Measurements from ENCODE around the gene CD40.

DNA sequence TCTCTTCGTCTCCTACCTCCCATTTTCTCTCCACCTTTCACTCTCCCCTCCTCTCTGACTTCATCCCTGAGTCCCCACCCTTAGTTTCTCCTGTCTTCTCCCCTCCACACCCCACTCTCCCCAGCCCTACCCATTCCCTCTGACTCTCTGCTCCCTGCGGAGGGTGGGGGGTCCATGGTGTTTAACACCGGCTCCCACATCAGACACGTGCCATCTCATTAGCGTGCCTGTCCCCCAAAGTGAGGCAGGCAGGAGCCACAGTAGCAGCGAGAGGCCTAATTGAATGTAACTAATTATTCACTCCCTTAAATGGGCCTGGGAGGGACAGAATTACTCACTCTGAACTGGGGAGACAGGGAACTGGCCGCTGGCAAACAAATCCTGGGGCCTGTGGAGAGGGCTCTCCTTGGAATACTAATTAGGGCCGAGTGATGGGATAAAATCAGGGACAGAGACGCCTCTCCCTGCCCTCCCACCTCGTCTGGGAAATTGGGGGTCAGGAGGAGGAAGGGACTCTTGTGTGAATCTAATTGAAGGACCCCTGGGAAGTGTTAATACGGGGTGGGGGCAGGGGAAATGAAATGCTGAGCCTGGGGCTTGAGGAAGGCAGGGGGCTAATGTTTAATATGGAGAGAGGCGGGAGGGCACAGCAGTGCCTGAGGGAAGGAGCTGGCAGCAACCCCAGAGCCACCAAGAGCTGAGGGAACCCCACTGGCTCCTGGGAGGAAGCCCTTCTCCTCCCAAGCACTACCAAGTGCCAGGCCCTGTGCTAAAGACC, 17.9 kb downstream of the CD40 start:
- TF ChIP-seq, protein P1, sequence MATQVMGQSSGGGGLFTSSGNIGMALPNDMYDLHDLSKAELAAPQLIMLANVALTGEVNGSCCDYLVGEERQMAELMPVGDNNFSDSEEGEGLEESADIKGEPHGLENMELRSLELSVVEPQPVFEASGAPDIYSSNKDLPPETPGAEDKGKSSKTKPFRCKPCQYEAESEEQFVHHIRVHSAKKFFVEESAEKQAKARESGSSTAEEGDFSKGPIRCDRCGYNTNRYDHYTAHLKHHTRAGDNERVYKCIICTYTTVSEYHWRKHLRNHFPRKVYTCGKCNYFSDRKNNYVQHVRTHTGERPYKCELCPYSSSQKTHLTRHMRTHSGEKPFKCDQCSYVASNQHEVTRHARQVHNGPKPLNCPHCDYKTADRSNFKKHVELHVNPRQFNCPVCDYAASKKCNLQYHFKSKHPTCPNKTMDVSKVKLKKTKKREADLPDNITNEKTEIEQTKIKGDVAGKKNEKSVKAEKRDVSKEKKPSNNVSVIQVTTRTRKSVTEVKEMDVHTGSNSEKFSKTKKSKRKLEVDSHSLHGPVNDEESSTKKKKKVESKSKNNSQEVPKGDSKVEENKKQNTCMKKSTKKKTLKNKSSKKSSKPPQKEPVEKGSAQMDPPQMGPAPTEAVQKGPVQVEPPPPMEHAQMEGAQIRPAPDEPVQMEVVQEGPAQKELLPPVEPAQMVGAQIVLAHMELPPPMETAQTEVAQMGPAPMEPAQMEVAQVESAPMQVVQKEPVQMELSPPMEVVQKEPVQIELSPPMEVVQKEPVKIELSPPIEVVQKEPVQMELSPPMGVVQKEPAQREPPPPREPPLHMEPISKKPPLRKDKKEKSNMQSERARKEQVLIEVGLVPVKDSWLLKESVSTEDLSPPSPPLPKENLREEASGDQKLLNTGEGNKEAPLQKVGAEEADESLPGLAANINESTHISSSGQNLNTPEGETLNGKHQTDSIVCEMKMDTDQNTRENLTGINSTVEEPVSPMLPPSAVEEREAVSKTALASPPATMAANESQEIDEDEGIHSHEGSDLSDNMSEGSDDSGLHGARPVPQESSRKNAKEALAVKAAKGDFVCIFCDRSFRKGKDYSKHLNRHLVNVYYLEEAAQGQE (IDR thresholded peaks at IDR 0.05; ENCODE audit: insufficient read depth in 1 of 2, low read depth in 2 of 2, low read length in 2 of 2), result no peak
- TF ChIP-seq POLR2AphosphoS5 (IDR thresholded peaks at IDR 0.05; ENCODE audit: low read depth, low read length), result no peak
- TF ChIP-seq TAF1 (IDR thresholded peaks at IDR 0.05; ENCODE audit: borderline replicate concordance, insufficient read depth, low read length), result no peak
- no peak for TF ChIP-seq FOXP2 (optimal IDR thresholded peaks at IDR 0.05; ENCODE audit: borderline replicate concordance, extremely low read depth, extremely low read length, insufficient read depth)
